Measurements from ENCODE around the gene RDH13. TPM values are rescaled to one million over a fixed set of nuclear protein-coding genes. Genes with fewer than 3 reads are reported as not detected.
A peak's percentile ranks its signal among the peaks of the same experiment; 100 is the strongest.

The RDH13 gene
- total RNA-seq, 1 donor from 2014 or later: 37.3 TPM

DNA sequence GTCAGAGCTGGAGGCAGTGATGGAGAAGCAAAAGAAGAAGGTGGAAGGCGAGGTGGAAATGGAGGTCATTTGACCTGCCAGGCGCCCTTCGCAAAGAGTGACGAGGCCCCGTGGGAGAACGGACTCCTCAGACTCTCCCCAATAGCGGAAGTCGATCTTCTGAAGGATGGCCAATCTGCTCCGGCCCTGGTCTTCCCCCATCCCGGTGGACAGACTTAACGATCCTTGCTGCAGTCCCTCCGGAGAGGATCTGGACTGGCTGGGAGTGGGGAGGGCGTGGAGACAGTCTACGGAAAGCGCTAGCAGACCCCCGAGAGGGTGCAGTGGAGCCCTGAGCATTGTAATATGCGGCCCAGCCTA, 24.6 kb upstream of the RDH13 start:
- Histone ChIP-seq H3K4me1 (peaks cover 28% of the 10 kb centered on the region), H3K9me3 (no peaks in the 10 kb centered on the region), H3K27ac (peak overlapping the region; percentile 37), H3K36me3 (peaks cover 4 to 28% of the 10 kb centered on the region in 2 donors), H3K4me3 (peak overlapping the region; percentile 47 to 73), H3K27me3 (no peaks in the 10 kb centered on the region)
- TF ChIP-seq, protein P1, sequence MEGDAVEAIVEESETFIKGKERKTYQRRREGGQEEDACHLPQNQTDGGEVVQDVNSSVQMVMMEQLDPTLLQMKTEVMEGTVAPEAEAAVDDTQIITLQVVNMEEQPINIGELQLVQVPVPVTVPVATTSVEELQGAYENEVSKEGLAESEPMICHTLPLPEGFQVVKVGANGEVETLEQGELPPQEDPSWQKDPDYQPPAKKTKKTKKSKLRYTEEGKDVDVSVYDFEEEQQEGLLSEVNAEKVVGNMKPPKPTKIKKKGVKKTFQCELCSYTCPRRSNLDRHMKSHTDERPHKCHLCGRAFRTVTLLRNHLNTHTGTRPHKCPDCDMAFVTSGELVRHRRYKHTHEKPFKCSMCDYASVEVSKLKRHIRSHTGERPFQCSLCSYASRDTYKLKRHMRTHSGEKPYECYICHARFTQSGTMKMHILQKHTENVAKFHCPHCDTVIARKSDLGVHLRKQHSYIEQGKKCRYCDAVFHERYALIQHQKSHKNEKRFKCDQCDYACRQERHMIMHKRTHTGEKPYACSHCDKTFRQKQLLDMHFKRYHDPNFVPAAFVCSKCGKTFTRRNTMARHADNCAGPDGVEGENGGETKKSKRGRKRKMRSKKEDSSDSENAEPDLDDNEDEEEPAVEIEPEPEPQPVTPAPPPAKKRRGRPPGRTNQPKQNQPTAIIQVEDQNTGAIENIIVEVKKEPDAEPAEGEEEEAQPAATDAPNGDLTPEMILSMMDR (IDR thresholded peaks at IDR 0.05): no peak
- TF ChIP-seq POLR2A (IDR thresholded peaks at IDR 0.05): no peak
- no peak for TF ChIP-seq POLR2AphosphoS5 (IDR thresholded peaks at IDR 0.05; ENCODE audit: insufficient read depth in 1 of 2, low read depth in 1 of 2)
- intact Hi-C loops (cut with DNase I): no loop called here
- DNase-seq (ENCODE audit: extremely low spot score in 2 of 2): no peak

DNA sequence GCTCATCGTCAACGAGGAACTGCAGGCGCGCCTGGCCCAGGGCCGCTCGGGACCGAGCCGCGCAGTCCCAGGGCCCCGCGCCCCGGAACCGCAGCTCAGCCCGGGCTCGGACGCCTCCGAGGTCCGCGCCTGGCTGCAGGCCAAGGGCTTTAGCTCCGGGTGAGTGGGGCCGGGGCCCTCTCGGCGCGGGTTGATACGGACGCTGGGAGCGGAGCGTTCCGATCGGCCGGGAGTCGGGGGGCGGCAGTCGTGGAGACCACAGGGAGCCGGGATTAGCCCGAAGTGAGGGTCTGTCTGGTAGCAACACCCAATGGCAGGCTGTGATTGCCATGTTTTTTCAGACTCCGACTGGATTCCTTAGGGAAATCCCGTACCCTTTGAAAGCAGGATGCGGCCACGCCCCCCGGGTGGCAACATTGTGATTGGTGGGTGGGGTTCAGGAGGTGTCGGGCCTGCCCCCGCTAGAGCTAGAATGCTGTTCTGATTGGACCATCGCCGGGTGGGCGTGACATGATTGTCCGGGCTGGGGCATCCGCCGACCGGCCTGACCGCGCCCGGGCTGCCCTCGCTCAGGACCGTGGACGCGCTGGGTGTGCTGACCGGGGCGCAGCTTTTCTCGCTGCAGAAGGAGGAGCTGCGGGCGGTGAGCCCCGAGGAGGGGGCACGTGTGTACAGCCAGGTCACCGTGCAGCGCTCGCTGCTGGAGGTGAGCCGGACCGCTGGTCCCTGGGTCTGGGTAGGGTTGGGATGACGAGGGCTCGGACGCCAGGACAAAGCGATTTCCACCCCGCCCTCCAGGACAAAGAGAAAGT, 24.0 kb upstream of the RDH13 start:
- no peak for TF ChIP-seq POLR2A (IDR thresholded peaks at IDR 0.05)
- TF ChIP-seq, protein P1 (IDR thresholded peaks at IDR 0.05): no peak
- peak; percentile 68 to 78 for TF ChIP-seq POLR2AphosphoS5 (IDR thresholded peaks at IDR 0.05; ENCODE audit: insufficient read depth in 1 of 2, low read depth in 1 of 2)
- intact Hi-C loops (cut with DNase I): no loop called here
- Histone ChIP-seq H3K4me3 (peak overlapping the region; percentile 47 to 73), H3K36me3 (peaks cover 4 to 22% of the 10 kb centered on the region in 2 donors), H3K27ac (peak overlapping the region; percentile 22), H3K9me3 (no peaks in the 10 kb centered on the region), H3K4me1 (peaks cover 33% of the 10 kb centered on the region), H3K27me3 (peaks cover 2% of the 10 kb centered on the region)
- DNase-seq (ENCODE audit: extremely low spot score in 2 of 2): no peak

DNA sequence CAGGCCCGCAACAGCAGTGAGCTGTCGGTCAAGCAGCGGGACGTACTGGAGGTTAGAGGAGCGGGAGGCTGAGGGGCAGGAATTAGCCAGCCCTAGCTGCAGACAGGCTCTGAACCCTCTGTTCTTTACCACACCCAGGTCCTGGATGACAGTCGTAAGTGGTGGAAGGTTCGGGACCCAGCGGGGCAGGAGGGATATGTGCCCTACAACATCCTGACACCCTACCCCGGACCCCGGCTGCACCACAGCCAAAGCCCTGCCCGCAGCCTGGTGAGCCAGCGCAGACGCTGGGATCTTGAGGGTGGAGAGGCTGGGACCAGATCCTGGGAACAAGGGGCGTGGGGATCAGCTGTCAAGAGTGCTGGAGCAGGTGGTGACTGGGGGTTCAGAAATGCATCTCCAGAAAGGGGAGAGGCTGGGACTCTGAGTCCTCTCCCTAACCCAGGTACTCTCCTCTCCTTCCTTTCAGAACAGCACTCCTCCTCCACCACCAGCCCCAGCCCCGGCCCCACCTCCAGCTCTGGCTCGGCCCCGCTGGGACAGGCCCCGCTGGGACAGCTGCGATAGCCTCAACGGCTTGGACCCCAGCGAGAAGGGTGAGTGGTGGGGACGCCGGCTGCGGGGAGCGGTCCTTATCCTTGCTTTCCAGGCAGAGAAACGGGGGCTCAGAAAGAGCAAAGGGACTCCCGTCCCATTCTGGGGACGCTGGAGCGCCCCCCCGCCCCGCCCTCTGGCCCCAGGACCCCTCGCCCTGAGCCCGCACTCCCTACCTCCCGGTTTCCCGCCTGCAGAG, 23.2 kb upstream of the RDH13 start:
- Histone ChIP-seq H3K27me3 (peaks cover 10% of the 10 kb centered on the region), H3K4me1 (peaks cover 41% of the 10 kb centered on the region), H3K9me3 (no peaks in the 10 kb centered on the region), H3K27ac (peak overlapping the region; percentile 22), H3K4me3 (peak overlapping the region; percentile 47 to 73), H3K36me3 (peaks cover 3 to 14% of the 10 kb centered on the region in 2 donors)
- intact Hi-C loops (cut with DNase I): no loop called here
- no peak for DNase-seq (ENCODE audit: extremely low spot score in 2 of 2)
- TF ChIP-seq, protein P1 (IDR thresholded peaks at IDR 0.05): no peak
- no peak for TF ChIP-seq POLR2A (IDR thresholded peaks at IDR 0.05)
- no peak for TF ChIP-seq POLR2AphosphoS5 (IDR thresholded peaks at IDR 0.05; ENCODE audit: insufficient read depth in 1 of 2, low read depth in 1 of 2)

DNA sequence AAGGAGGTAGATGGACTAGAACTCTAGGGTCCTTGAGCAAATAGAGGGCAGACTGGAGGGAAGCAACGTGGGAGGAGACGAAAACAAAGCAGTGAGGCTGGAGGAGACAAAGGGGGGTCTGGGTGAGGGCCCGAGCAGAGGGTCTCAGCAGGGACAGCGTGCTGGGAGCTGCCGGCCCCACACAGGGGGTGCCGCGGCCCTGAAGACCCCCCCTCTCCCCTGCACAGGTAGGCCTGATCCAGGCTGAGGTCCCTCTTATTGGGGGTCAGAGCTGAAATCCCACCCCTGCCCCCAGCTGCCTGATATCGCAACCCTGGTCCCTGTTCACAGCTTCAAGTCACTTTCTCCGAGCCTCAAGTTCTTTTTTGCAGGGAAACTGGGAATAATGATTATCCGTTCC, 21.5 kb upstream of the RDH13 start:
- H3K36me3 ChIP-seq: peaks cover 0 to 1% of the 10 kb centered on the region in 2 donors
- no peak for DNase-seq (ENCODE audit: extremely low spot score in 2 of 2)
- no peak overlapping the region for H3K4me3 ChIP-seq
- H3K27me3 ChIP-seq: peaks cover 13% of the 10 kb centered on the region
- TF ChIP-seq, protein P1 (IDR thresholded peaks at IDR 0.05): no peak
- TF ChIP-seq POLR2AphosphoS5 (IDR thresholded peaks at IDR 0.05; ENCODE audit: insufficient read depth in 1 of 2, low read depth in 1 of 2) (no peak), POLR2A (IDR thresholded peaks at IDR 0.05) (no peak)
- no peaks in the 10 kb centered on the region for H3K9me3 ChIP-seq
- peaks cover 55% of the 10 kb centered on the region for H3K4me1 ChIP-seq
- H3K27ac ChIP-seq: no peak overlapping the region
- intact Hi-C loops (cut with DNase I): no loop called here

All from vagina (tissue), 2 donors.